ENCODE data around the gene SLC2A4RG. TPM values are rescaled to one million over a fixed set of nuclear protein-coding genes. Genes with fewer than 3 reads are reported as not detected.

SLC2A4RG gene
- total RNA-seq, 1 experiment from 2014 or later = 105 TPM

- no peaks in the 10 kb centered on the region for H3K27me3 Mint-ChIP-seq (ENCODE audit: insufficient read depth, unreplicated experiment)
- no peak for DNase-seq (ENCODE audit: unreplicated experiment)
- intact Hi-C loops (cut with micrococcal nuclease) = no loop called here
- H3K4me1 Mint-ChIP-seq (ENCODE audit: insufficient read depth, unreplicated experiment) = no peaks in the 10 kb centered on the region
- ChIA-PET POLR2A (interaction anchor here (1.7 kb wide), 1 partner anchor 49 kb away, joined by 9 read pairs; no protein-coding TSS in a partner anchor), CTCF (no interaction called here)
- H3K36me3 Mint-ChIP-seq (ENCODE audit: insufficient read depth, unreplicated experiment) = peaks cover 27% of the 10 kb centered on the region
- no peaks in the 10 kb centered on the region for H3K9me3 Mint-ChIP-seq (ENCODE audit: unreplicated experiment)
- TF ChIP-seq, protein P1, sequence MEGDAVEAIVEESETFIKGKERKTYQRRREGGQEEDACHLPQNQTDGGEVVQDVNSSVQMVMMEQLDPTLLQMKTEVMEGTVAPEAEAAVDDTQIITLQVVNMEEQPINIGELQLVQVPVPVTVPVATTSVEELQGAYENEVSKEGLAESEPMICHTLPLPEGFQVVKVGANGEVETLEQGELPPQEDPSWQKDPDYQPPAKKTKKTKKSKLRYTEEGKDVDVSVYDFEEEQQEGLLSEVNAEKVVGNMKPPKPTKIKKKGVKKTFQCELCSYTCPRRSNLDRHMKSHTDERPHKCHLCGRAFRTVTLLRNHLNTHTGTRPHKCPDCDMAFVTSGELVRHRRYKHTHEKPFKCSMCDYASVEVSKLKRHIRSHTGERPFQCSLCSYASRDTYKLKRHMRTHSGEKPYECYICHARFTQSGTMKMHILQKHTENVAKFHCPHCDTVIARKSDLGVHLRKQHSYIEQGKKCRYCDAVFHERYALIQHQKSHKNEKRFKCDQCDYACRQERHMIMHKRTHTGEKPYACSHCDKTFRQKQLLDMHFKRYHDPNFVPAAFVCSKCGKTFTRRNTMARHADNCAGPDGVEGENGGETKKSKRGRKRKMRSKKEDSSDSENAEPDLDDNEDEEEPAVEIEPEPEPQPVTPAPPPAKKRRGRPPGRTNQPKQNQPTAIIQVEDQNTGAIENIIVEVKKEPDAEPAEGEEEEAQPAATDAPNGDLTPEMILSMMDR (IDR thresholded peaks at IDR 0.05; ENCODE audit: unreplicated experiment) = no peak
- no peak overlapping the region for H3K27ac Mint-ChIP-seq (ENCODE audit: low read depth, unreplicated experiment)
- H3K4me3 Mint-ChIP-seq (ENCODE audit: unreplicated experiment) = no peak overlapping the region
- no TSS peak for BruUV-seq (replicated peaks)
These were observed 7.3 kb downstream of the SLC2A4RG start for GRCh38 chr20:63746751-63747315.

DNA sequence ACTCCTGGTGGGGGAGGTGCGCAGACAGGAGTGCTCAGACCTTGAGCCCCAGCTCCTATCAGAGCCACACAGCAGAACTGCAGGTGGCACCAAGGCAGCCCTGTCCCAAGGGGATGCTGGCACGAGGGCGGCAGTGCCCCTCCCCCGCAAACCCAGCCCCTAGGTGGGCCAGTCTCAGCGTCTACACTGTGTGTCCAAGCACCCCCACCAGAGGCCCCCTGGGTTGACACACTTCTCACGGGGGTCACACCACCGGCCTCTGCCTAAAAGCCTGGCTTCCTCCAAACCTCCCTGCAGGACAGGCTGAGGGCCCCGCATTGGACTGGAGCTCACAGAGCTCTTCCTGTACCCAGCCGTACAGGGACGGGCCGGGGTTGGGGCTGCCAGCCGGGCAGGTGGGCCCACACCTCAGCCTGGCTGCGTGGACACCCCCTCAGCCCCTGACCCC, 8.1 kb downstream of the SLC2A4RG start:
- CTCF ChIA-PET = no interaction called here
- BruUV-seq (replicated peaks) = no TSS peak
- POLR2A ChIA-PET = interaction anchor here (0.7 kb wide), 1 partner anchor 41 kb away, joined by 3 read pairs; no protein-coding TSS in a partner anchor

DNA sequence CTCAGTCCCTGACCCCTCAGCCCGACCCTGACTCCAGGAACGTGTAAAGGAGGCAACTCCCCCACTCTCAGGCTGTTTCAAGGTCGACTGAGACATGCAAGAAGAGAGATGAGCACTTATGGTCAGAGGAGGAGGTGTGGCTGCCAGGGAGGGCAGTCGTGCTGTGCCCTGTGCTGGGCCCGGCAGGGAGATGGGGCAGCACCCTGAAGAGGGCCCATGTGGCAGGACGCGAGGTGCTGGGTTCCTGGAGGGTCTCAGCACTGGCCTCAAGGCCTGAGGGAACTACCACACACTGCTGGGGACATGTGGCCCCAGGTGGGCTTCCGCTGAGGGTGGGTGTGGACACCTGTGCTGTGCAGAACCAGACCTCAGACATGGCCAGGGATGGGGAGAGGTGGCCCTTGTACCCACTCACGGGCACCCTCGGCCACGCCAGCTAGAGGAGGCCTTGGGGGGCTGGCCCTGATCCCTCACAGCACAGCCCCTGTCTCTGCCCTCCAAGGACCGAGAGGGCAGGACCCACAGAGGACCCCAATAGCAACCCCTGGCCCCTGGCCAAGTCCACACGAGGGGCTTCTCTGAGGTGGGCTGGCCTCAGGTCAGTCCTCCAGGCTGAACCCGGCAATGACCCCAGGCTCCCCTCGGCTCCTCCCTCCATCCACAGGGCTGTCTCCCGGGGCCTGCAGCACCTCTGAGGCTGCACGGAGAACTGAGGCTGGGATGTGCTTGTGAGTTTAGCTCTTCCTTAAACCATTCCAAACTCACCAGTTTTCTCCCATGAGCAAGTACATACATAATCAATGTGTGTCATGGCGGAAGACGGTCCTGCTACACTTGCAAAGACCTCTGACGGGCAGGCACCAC, 8.7 kb downstream of the SLC2A4RG start:
- Mint-ChIP-seq H3K36me3 (ENCODE audit: insufficient read depth, unreplicated experiment) (peaks cover 24% of the 10 kb centered on the region), H3K4me3 (ENCODE audit: unreplicated experiment) (no peak overlapping the region), H3K4me1 (ENCODE audit: insufficient read depth, unreplicated experiment) (no peaks in the 10 kb centered on the region), H3K9me3 (ENCODE audit: unreplicated experiment) (no peaks in the 10 kb centered on the region), H3K27ac (ENCODE audit: low read depth, unreplicated experiment) (no peak overlapping the region), H3K27me3 (ENCODE audit: insufficient read depth, unreplicated experiment) (no peaks in the 10 kb centered on the region)
- no TSS peak for BruUV-seq (replicated peaks)
- ChIA-PET POLR2A (interaction anchor here (0.5 to 1.0 kb wide), 5 partner anchors 24 to 291 kb away, joined by 3 read pairs; partner anchors contain the start of genes ARFRP1 and ZGPAT), CTCF (no interaction called here)
- DNase-seq (ENCODE audit: unreplicated experiment) = no peak
- intact Hi-C loops (cut with micrococcal nuclease) = no loop called here
- TF ChIP-seq, protein P1 (IDR thresholded peaks at IDR 0.05; ENCODE audit: unreplicated experiment) = no peak

More for the DNA sequence above, 8.1 kb downstream of the SLC2A4RG start:
- Mint-ChIP-seq H3K9me3 (ENCODE audit: unreplicated experiment) (no peaks in the 10 kb centered on the region), H3K4me3 (ENCODE audit: unreplicated experiment) (no peak overlapping the region), H3K36me3 (ENCODE audit: insufficient read depth, unreplicated experiment) (peaks cover 27% of the 10 kb centered on the region), H3K4me1 (ENCODE audit: insufficient read depth, unreplicated experiment) (no peaks in the 10 kb centered on the region), H3K27me3 (ENCODE audit: insufficient read depth, unreplicated experiment) (no peaks in the 10 kb centered on the region), H3K27ac (ENCODE audit: low read depth, unreplicated experiment) (no peak overlapping the region)
- TF ChIP-seq, protein P1 (IDR thresholded peaks at IDR 0.05; ENCODE audit: unreplicated experiment) = no peak
- intact Hi-C loops (cut with micrococcal nuclease) = no loop called here
- no peak for DNase-seq (ENCODE audit: unreplicated experiment)

DNA sequence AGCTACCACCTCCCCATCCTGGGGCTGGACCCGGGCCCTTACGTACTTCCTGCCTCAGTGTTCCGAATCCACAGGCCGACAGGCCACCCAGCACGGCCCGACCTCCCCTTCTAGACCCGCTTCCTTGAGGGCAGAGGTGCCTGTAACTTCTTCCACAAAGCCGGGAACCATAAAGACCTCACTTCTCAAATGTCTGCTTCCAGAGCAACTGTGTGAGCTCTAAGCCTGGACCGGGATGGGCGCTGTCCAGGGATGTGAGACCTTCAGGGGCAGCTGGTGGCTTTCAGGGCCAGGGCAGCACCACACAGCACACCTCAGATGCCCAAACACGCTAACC, 9.3 kb downstream of the SLC2A4RG start:
- Mint-ChIP-seq H3K27ac (ENCODE audit: low read depth, unreplicated experiment) (no peak overlapping the region), H3K4me3 (ENCODE audit: unreplicated experiment) (no peak overlapping the region), H3K9me3 (ENCODE audit: unreplicated experiment) (no peaks in the 10 kb centered on the region), H3K4me1 (ENCODE audit: insufficient read depth, unreplicated experiment) (no peaks in the 10 kb centered on the region), H3K36me3 (ENCODE audit: insufficient read depth, unreplicated experiment) (peaks cover 18% of the 10 kb centered on the region), H3K27me3 (ENCODE audit: insufficient read depth, unreplicated experiment) (no peaks in the 10 kb centered on the region)
- ChIA-PET POLR2A (interaction anchor here (0.5 to 2.9 kb wide), 6 partner anchors 8 to 290 kb away, joined by 3 to 8 read pairs (median 3); partner anchors contain the start of genes ARFRP1, UCKL1 and ZGPAT), CTCF (no interaction called here)
- no peak for DNase-seq (ENCODE audit: unreplicated experiment)
- BruUV-seq (replicated peaks) = no TSS peak
- intact Hi-C loops (cut with micrococcal nuclease) = no loop called here
- TF ChIP-seq, protein P1 (IDR thresholded peaks at IDR 0.05; ENCODE audit: unreplicated experiment) = no peak
